Suprapubic skin (tissue), 4 donors: ENCODE data around the gene CCDC88C. TPM values are rescaled to one million over a fixed set of nuclear protein-coding genes. Genes with fewer than 3 reads are reported as not detected.

Experiments
- DNase-seq, 2 donors: peaks; one replicate each; pipeline ENCODE4 v3.0.0-alpha.2; 2019; ENCODE audit warnings: low spot score in 2 of 2
- H3K27ac ChIP-seq: fragments of 200-600 bp; sonication (generic); one replicate; pipeline ENCODE4 v1.5.1; 2019
- H3K27me3 ChIP-seq: fragments of 200-600 bp; sonication (generic); one replicate; pipeline ENCODE4 v1.5.1; 2019
- H3K36me3 ChIP-seq: fragments of 200-600 bp; sonication (generic); one replicate; pipeline ENCODE4 v1.5.1; 2019
- H3K4me1 ChIP-seq: fragments of 200-600 bp; sonication (generic); one replicate; pipeline ENCODE4 v1.5.1; 2019
- H3K4me3 ChIP-seq: fragments of 200-600 bp; sonication (generic); one replicate; pipeline ENCODE4 v1.5.1; 2019; ENCODE audit warnings: mild to moderate bottlenecking
- H3K9me3 ChIP-seq: fragments of 200-600 bp; sonication (generic); one replicate; pipeline ENCODE4 v1.5.1; 2019
- EP300 ChIP-seq: sonication (generic); formaldehyde crosslinking; IDR thresholded peaks from one replicate; pipeline ENCODE4 v1.6.1; 2017; ENCODE audit warnings: antibody characterized with exemption
- POLR2A ChIP-seq, 2 donors: fragments of 450-650 bp; IDR thresholded peaks; one replicate each; pipeline ENCODE4 v1.6.1; 2017; ENCODE audit warnings: antibody characterized with exemption in 2 of 2, mild to moderate bottlenecking in 2 of 2, moderate library complexity in 2 of 2
- POLR2AphosphoS5 ChIP-seq, 3 donors: sonication (generic); formaldehyde crosslinking; IDR thresholded peaks; one replicate each; pipeline ENCODE4 v1.6.1; 2017; ENCODE audit warnings: antibody characterized with exemption in 3 of 3
- WGBS: methylation state at CpG from one replicate; pipeline ENCODE4 v1.1.5; 2018; 5-methylcytosine and 5-hydroxymethylcytosine counted together
- total RNA-seq, 4 donors: library from RNA; depleted of rRNA; stranded (reverse); fragments of >200 nt; gene quantifications; one replicate each; pipeline ENCODE4 v1.1.0, GENCODE V29; 2016
- TF ChIP-seq, protein P1 (sequence below), 2 donors: fragments of 200-600 bp in 1 of 2; fragments of 450-650 bp in 1 of 2; sonication (generic) in 1 of 2; IDR thresholded peaks; one replicate each; pipeline ENCODE4 v1.5.1; 2016 to 2019; ENCODE audit warnings: antibody characterized with exemption in 2 of 2, mild to moderate bottlenecking in 1 of 2, moderate library complexity in 1 of 2

CCDC88C gene
- total RNA-seq, 4 donors from 2014 or later, result 16.6 to 25.0 (median 22.8) TPM

DNA sequence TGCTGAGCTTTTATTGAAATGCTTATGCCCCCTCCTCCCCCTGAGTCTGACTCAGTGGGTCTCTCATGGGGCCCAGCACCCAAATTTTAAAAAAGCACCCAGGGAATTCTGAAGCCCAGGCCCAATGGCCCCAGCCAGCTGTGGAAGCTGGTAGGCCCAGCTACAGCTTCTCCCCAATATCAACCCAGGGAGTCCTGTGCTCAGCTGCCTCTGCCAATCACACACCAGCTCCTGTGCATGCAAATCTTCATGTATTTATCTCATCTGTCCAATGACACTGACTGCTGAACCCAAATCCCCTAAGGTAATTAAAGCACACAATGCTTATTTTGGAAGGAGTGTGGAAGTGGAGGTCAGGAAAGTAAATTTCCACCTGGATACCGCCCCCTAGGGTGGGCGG, 76.3 kb downstream of the CCDC88C start:
- DNase-seq, result no peak
- Histone ChIP-seq H3K27me3 (no peaks in the 10 kb centered on the region), H3K27ac (no peak overlapping the region), H3K4me1 (no peaks in the 10 kb centered on the region), H3K36me3 (peaks cover 28% of the 10 kb centered on the region), H3K4me3 (no peak overlapping the region), H3K9me3 (no peaks in the 10 kb centered on the region)
- 94% methylated on average over 2 of the region's 2 CpGs for WGBS
- no peak for TF ChIP-seq EP300
- TF ChIP-seq, protein P1, sequence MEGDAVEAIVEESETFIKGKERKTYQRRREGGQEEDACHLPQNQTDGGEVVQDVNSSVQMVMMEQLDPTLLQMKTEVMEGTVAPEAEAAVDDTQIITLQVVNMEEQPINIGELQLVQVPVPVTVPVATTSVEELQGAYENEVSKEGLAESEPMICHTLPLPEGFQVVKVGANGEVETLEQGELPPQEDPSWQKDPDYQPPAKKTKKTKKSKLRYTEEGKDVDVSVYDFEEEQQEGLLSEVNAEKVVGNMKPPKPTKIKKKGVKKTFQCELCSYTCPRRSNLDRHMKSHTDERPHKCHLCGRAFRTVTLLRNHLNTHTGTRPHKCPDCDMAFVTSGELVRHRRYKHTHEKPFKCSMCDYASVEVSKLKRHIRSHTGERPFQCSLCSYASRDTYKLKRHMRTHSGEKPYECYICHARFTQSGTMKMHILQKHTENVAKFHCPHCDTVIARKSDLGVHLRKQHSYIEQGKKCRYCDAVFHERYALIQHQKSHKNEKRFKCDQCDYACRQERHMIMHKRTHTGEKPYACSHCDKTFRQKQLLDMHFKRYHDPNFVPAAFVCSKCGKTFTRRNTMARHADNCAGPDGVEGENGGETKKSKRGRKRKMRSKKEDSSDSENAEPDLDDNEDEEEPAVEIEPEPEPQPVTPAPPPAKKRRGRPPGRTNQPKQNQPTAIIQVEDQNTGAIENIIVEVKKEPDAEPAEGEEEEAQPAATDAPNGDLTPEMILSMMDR (IDR thresholded peaks at IDR 0.05), result no peak
- TF ChIP-seq POLR2AphosphoS5 (IDR thresholded peaks at IDR 0.05), result no peak
- TF ChIP-seq POLR2A (IDR thresholded peaks at IDR 0.05), result no peak

DNA sequence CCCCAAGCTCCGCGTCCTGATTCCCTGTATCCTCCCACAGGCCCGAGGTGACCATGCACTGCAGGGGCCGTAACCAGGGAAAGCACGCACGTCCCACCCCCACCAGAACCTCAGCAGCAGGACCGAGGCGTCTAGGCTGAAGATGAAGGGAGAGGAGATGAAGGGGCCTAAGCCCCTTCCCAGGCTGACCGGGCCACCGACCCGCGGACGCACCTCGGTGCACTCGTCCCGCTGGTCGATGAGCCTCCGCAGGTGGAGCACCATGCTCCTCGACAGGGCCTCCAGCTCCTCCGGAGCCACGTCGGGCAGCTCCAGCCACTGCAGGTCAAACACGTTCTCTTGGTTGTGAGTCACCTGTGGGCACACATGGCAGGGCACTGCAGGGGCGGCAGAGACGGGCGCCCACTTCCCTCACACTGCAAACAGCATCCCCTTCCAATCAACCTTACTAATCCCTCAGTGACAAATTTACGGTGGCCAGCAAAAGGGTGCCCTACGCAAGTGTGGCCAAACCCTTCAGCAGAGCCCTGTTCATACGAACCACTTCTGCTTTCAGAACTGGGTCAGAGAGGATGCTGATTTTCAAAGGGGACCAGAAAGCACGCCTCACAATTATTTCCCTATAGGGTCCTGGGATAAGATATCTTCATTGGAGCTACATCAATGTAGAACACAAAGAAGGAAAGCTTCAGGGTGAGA, 77.8 kb downstream of the CCDC88C start:
- TF ChIP-seq POLR2A (IDR thresholded peaks at IDR 0.05) (no peak), POLR2AphosphoS5 (IDR thresholded peaks at IDR 0.05) (no peak), EP300 (no peak)
- TF ChIP-seq, protein P1 (IDR thresholded peaks at IDR 0.05), result no peak
- 92% methylated on average over 15 of the region's 30 CpGs for WGBS
- DNase-seq, result no peak
- H3K27ac ChIP-seq, result no peak overlapping the region
- H3K27me3 ChIP-seq, result no peaks in the 10 kb centered on the region
- H3K36me3 ChIP-seq, result peaks cover 30% of the 10 kb centered on the region
- no peak overlapping the region for H3K4me3 ChIP-seq
- H3K9me3 ChIP-seq, result no peaks in the 10 kb centered on the region
- no peaks in the 10 kb centered on the region for H3K4me1 ChIP-seq

DNA sequence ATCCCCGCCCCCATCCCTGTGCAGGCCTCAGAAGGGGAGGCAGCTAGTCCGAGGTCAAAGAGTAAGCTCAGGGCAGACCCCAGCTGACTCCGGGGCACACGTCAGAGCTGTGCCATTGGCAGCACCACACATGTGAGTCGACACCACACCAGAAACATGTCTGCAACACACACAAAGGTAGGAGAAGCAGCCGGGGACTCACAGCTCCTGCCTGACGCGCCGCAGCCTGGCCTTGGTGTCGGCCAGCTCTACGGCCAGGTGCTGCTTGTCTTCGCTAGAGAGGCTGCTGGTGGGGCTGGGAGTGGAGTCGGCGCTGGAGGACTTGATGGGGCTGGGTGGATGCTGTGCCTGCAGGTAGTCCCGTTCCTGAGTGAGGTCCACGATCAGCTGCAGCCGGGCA, 78.5 kb downstream of the CCDC88C start:
- Histone ChIP-seq H3K4me3 (no peak overlapping the region), H3K27ac (no peak overlapping the region), H3K9me3 (no peaks in the 10 kb centered on the region), H3K4me1 (no peaks in the 10 kb centered on the region), H3K27me3 (no peaks in the 10 kb centered on the region), H3K36me3 (peaks cover 31% of the 10 kb centered on the region)
- TF ChIP-seq, protein P1 (IDR thresholded peaks at IDR 0.05), result no peak
- TF ChIP-seq POLR2AphosphoS5 (IDR thresholded peaks at IDR 0.05) (no peak), EP300 (no peak), POLR2A (IDR thresholded peaks at IDR 0.05) (no peak)
- 95% methylated on average over 16 of the region's 17 CpGs for WGBS
- no peak for DNase-seq

DNA sequence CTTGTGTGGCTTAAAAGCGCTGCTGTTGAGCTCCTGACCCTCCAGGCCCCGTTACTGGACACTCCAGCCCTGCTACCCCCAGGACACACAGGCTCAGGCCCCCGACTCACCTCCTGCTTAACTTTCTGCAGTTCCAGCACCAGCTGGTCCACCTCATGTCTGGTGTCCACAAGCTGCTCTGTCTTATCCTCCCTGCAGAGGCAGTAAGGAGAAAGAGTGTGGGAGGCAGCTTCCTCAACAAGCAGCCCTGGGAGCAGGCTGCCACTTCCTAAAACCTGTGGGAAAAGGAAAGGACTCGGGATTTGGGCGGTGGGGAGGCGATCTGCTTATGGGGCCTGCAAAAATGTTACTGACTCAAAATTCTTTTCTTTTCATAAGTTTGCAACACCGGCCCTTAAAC, 79.2 kb downstream of the CCDC88C start:
- no peak for DNase-seq
- Histone ChIP-seq H3K36me3 (peaks cover 31% of the 10 kb centered on the region), H3K9me3 (no peaks in the 10 kb centered on the region), H3K4me1 (no peaks in the 10 kb centered on the region), H3K4me3 (no peak overlapping the region), H3K27ac (no peak overlapping the region), H3K27me3 (no peaks in the 10 kb centered on the region)
- TF ChIP-seq, protein P1 (IDR thresholded peaks at IDR 0.05), result no peak
- TF ChIP-seq POLR2AphosphoS5 (IDR thresholded peaks at IDR 0.05) (no peak), POLR2A (IDR thresholded peaks at IDR 0.05) (no peak), EP300 (no peak)
- WGBS, result 96% methylated on average over 7 of the region's 7 CpGs

DNA sequence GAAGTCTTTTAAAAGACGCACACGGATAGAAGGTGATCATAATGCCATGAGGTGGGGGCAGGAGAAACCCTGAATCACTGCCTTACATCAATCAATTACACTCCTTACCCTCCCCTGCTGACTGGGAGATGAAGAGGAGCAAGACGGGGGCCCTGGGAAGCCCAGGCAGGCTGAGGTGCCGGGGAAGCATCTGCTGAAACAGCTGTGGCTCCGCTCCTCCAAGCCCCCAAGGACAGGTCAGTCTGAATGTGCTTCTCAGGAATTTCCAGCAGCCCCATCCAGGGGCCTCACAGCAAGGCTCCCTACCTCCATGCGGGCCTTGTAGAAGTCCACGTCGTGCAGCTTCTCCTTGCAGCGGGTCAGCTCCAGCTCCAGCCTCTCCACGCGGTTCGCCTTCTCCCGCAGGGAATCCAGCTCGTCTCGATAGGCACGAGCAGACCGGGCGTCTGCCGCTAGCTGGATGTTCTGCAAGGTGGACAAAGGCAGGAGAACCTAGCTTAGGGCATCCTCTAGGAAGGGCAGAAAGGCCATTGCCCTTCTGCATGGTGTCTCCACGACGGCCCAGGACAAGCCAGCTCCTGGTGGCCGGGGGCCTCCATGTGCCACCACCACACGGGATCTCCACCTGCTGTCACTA, 79.8 kb downstream of the CCDC88C start:
- 97% methylated on average over 23 of the region's 23 CpGs for WGBS
- DNase-seq, result no peak
- TF ChIP-seq POLR2AphosphoS5 (IDR thresholded peaks at IDR 0.05) (no peak), POLR2A (IDR thresholded peaks at IDR 0.05) (no peak), EP300 (no peak)
- TF ChIP-seq, protein P1 (IDR thresholded peaks at IDR 0.05), result no peak
- Histone ChIP-seq H3K36me3 (peaks cover 31% of the 10 kb centered on the region), H3K4me3 (no peak overlapping the region), H3K4me1 (peaks cover under 1% of the 10 kb centered on the region), H3K9me3 (no peaks in the 10 kb centered on the region), H3K27ac (no peak overlapping the region), H3K27me3 (no peaks in the 10 kb centered on the region)
